Hepatocyte (in vitro differentiated cells): ENCODE measurements around the gene PPA1. TPM values are rescaled to one million over a fixed set of nuclear protein-coding genes. Genes with fewer than 3 reads are reported as not detected.
"Not testable (repeated sequence)": the region's sequence is repeated elsewhere in the genome, so short reads cannot be mapped to it uniquely, and the experiment has no call there.

Source experiments
- DNase-seq: peaks from one replicate; pipeline ENCODE4 v3.0.0-alpha.2; 2016; ENCODE audit warnings: low spot score
- H2AFZ ChIP-seq: fragments of 200-600 bp; sonication (generic); 2 replicates; pipeline ENCODE4 v1.6.0; 2016; ENCODE audit warnings: antibody characterized with exemption, mild to moderate bottlenecking
- H3K27ac ChIP-seq: fragments of 200-600 bp; sonication (generic); 2 replicates; pipeline ENCODE4 v1.5.1; 2016; ENCODE audit warnings: mild to moderate bottlenecking
- H3K27me3 ChIP-seq: fragments of 200-600 bp; sonication (generic); 2 replicates; pipeline ENCODE4 v1.6.1; 2016
- H3K36me3 ChIP-seq: fragments of 200-600 bp; sonication (generic); replicated peaks from 2 replicates; pipeline ENCODE4 v1.5.1; 2016; ENCODE audit warnings: low read depth; ENCODE audit not compliant: insufficient read depth
- H3K4me1 ChIP-seq: fragments of 200-600 bp; sonication (generic); 2 replicates; pipeline ENCODE4 v1.5.1; 2016; ENCODE audit warnings: mild to moderate bottlenecking, moderate library complexity; ENCODE audit not compliant: insufficient read depth
- H3K4me2 ChIP-seq: fragments of 200-600 bp; sonication (generic); 2 replicates; pipeline ENCODE4 v1.6.0; 2016
- H3K4me3 ChIP-seq: fragments of 200-600 bp; sonication (generic); 2 replicates; pipeline ENCODE4 v1.5.1; 2016; ENCODE audit warnings: mild to moderate bottlenecking
- H3K79me2 ChIP-seq: fragments of 200-600 bp; sonication (generic); 2 replicates; pipeline ENCODE4 v1.6.0; 2017; ENCODE audit warnings: mild to moderate bottlenecking
- H3K9me2 ChIP-seq: fragments of 200-600 bp; sonication (generic); replicated peaks from 2 replicates; pipeline ENCODE4 v1.6.0; 2017; ENCODE audit warnings: mild to moderate bottlenecking; ENCODE audit not compliant: insufficient read depth
- H3K9me3 ChIP-seq: fragments of 200-600 bp; sonication (generic); 2 replicates; pipeline ENCODE4 v1.5.1; 2016; ENCODE audit warnings: low read depth, mild to moderate bottlenecking
- H4K20me1 ChIP-seq: fragments of 200-600 bp; sonication (generic); 2 replicates; pipeline ENCODE4 v1.6.0; 2016; ENCODE audit warnings: mild to moderate bottlenecking; ENCODE audit not compliant: insufficient read depth, poor library complexity, severe bottlenecking
- CTCF ChIP-seq: fragments of 200-600 bp; sonication (generic); IDR thresholded peaks from 2 replicates; pipeline ENCODE4 v1.5.1; 2016; ENCODE audit warnings: antibody characterized with exemption, mild to moderate bottlenecking; ENCODE audit not compliant: poor library complexity
- EZH2 ChIP-seq: fragments of 200-600 bp; sonication (generic); IDR thresholded peaks from 2 replicates; pipeline ENCODE4 v1.6.1; 2016; ENCODE audit warnings: antibody characterized with exemption, mild to moderate bottlenecking, borderline replicate concordance
- EZH2phosphoT487 ChIP-seq: fragments of 200-600 bp; sonication (generic); IDR thresholded peaks from one replicate; pipeline ENCODE4 v1.6.1; 2018; ENCODE audit warnings: antibody characterized with exemption, mild to moderate bottlenecking, low read depth, moderate library complexity; ENCODE audit not compliant: unreplicated experiment, severe bottlenecking
- WGBS: methylation state at CpG from one replicate; pipeline ENCODE4 v1.1.6; 2016; ENCODE audit warnings: low lambda C conversion rate; ENCODE audit errors: missing lambda C conversion rate; 5-methylcytosine and 5-hydroxymethylcytosine counted together
- polyA plus RNA-seq: library from polyadenylated mRNA; unstranded; fragments of >200 nt; fragmentation: Nextera tagmentation; extraction: Ambion mirVana; gene quantifications from 2 replicates; pipeline ENCODE4 v1.2.1, GENCODE V29; 2016
- total RNA-seq: library from RNA; depleted of rRNA; stranded (reverse); fragments of >200 nt; gene quantifications from 2 replicates; pipeline ENCODE4 v1.2.3, GENCODE V29; 2014

PPA1 gene
- total and polyA plus RNA-seq, 2 experiments from 2014 or later, result 131 to 156 TPM

GRCh38 chr10:70186090-70186489 is 47.1 kb downstream of the PPA1 start:
- Histone ChIP-seq H4K20me1 (no peaks in the 10 kb centered on the region), H3K27ac (no peak overlapping the region), H3K27me3 (peaks cover 3% of the 10 kb centered on the region), H2AFZ (no peak overlapping the region), H3K4me1 (peaks cover 3% of the 10 kb centered on the region), H3K4me3 (no peak overlapping the region), H3K9me3 (no peaks in the 10 kb centered on the region), H3K79me2 (no peaks in the 10 kb centered on the region), H3K4me2 (no peak overlapping the region), H3K9me2 (no peaks in the 10 kb centered on the region), H3K36me3 (no peaks in the 10 kb centered on the region)
- no peak for TF ChIP-seq EZH2
- no peak for TF ChIP-seq CTCF
- TF ChIP-seq EZH2phosphoT487, result no peak
- DNase-seq, result no peak
- 73% methylated on average over 5 of the region's 5 CpGs for WGBS

- no peaks in the 10 kb centered on the region for H3K36me3 ChIP-seq
- no peak for DNase-seq
- no peaks in the 10 kb centered on the region for H3K9me2 ChIP-seq
- H3K27me3 ChIP-seq, result peaks cover 3% of the 10 kb centered on the region
- WGBS, result 80% methylated on average over 2 of the region's 2 CpGs
- no peak overlapping the region for H3K4me3 ChIP-seq
- H3K4me1 ChIP-seq, result no peaks in the 10 kb centered on the region
- TF ChIP-seq CTCF (no peak), EZH2phosphoT487 (no peak), EZH2 (no peak)
- H3K4me2 ChIP-seq, result no peak overlapping the region
- no peaks in the 10 kb centered on the region for H3K79me2 ChIP-seq
- no peak overlapping the region for H2AFZ ChIP-seq
- H3K9me3 ChIP-seq, result no peaks in the 10 kb centered on the region
- no peak overlapping the region for H3K27ac ChIP-seq
- H4K20me1 ChIP-seq, result no peaks in the 10 kb centered on the region
Measured at GRCh38 chr10:70183304-70183703, 49.9 kb downstream of the PPA1 start.

- H3K4me3 ChIP-seq, H3K9me2 ChIP-seq, H3K4me1 ChIP-seq, H3K27me3 ChIP-seq, H3K27ac ChIP-seq, DNase-seq, H4K20me1 ChIP-seq, H3K79me2 ChIP-seq, H3K9me3 ChIP-seq, H3K36me3 ChIP-seq, H2AFZ ChIP-seq, H3K4me2 ChIP-seq: not testable (repeated sequence)
- 95% methylated on average over 8 of the region's 8 CpGs for WGBS
Measured at GRCh38 chr10:70179209-70179608, 54.0 kb downstream of the PPA1 start.

GRCh38 chr10:70178139-70178725 is 55.0 kb downstream of the PPA1 start:
- WGBS, result 72% methylated on average over 4 of the region's 4 CpGs
- Histone ChIP-seq H3K27ac (no peak overlapping the region), H3K4me1 (no peaks in the 10 kb centered on the region), H3K27me3 (no peaks in the 10 kb centered on the region), H3K9me3 (no peaks in the 10 kb centered on the region), H2AFZ (no peak overlapping the region), H4K20me1 (no peaks in the 10 kb centered on the region), H3K4me2 (no peak overlapping the region), H3K36me3 (no peaks in the 10 kb centered on the region), H3K9me2 (no peaks in the 10 kb centered on the region), H3K79me2 (no peaks in the 10 kb centered on the region), H3K4me3 (no peak overlapping the region)
- DNase-seq, result no peak
- TF ChIP-seq EZH2 (no peak), EZH2phosphoT487 (no peak), CTCF (no peak)
